ENCODE data around the gene MUC16.

- TF ChIP-seq FOXP2 (optimal IDR thresholded peaks at IDR 0.05; ENCODE audit: borderline replicate concordance, extremely low read depth, extremely low read length, insufficient read depth): no peak
- no peak for TF ChIP-seq POLR2AphosphoS5 (IDR thresholded peaks at IDR 0.05; ENCODE audit: low read depth, low read length)
- TF ChIP-seq REST (IDR thresholded peaks at IDR 0.05; ENCODE audit: insufficient read depth in 1 of 2, low read depth in 2 of 2, low read length in 2 of 2): no peak
Measured at GRCh38 chr19:9000933-9001332, 9.3 kb downstream of the MUC16 start.
